ENCODE measurements around the gene SRSF4.

Gene SRSF4

DNA sequence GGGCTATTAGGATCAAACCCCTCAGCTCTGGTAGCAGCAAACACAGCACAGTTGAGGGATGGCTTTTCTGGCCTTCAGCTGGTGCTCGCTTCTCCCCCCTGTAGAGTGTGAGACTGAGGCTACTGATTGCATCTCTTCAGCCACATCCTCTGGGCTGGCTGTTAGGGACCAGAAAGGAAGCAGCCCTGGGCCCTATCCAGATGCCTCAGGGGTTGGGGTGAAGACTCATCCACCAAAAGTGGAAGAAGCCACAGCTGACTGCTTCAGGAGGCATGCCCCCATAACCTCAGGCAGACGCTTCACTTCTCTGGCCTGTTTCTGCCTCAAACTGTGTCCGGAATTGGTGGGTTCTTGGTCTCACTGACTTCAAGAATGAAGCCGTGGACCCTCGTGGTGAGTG, 51.8 kb downstream of the SRSF4 start:
- TF ChIP-seq CTCF (IDR thresholded peaks at IDR 0.05; ENCODE audit: low read depth, low read length, missing control alignments), result no peak
- DNase-seq (ENCODE audit: extremely low read depth, low read depth), result no peak
- H3K4me3 ChIP-seq (replicated peaks; ENCODE audit: low read depth, low read length), result no peak overlapping the region

GRCh38 chr1:29128739-29129138, 53.0 kb downstream of the SRSF4 start:
- no peak overlapping the region for H3K4me3 ChIP-seq (replicated peaks; ENCODE audit: low read depth, low read length)
- no peak for TF ChIP-seq CTCF (IDR thresholded peaks at IDR 0.05; ENCODE audit: low read depth, low read length, missing control alignments)
- no peak for DNase-seq (ENCODE audit: extremely low read depth, low read depth)

GRCh38 chr1:29126198-29126597, 55.5 kb downstream of the SRSF4 start:
- no peak for TF ChIP-seq CTCF (IDR thresholded peaks at IDR 0.05; ENCODE audit: low read depth, low read length, missing control alignments)
- DNase-seq (ENCODE audit: extremely low read depth, low read depth), result no peak
- H3K4me3 ChIP-seq (replicated peaks; ENCODE audit: low read depth, low read length), result no peak overlapping the region

GRCh38 chr1:29125788-29126187, 55.9 kb downstream of the SRSF4 start:
- TF ChIP-seq CTCF (IDR thresholded peaks at IDR 0.05; ENCODE audit: low read depth, low read length, missing control alignments), result no peak
- no peak for DNase-seq (ENCODE audit: extremely low read depth, low read depth)
- H3K4me3 ChIP-seq (replicated peaks; ENCODE audit: low read depth, low read length), result no peak overlapping the region

- H3K4me3 ChIP-seq (replicated peaks; ENCODE audit: low read depth, low read length), result peak overlapping the region; percentile 50
- TF ChIP-seq CTCF (IDR thresholded peaks at IDR 0.05; ENCODE audit: low read depth, low read length, missing control alignments), result no peak
- DNase-seq (ENCODE audit: extremely low read depth, low read depth), result no peak
Observed at GRCh38 chr1:29125237-29125641, 56.5 kb downstream of the SRSF4 start.

DNA sequence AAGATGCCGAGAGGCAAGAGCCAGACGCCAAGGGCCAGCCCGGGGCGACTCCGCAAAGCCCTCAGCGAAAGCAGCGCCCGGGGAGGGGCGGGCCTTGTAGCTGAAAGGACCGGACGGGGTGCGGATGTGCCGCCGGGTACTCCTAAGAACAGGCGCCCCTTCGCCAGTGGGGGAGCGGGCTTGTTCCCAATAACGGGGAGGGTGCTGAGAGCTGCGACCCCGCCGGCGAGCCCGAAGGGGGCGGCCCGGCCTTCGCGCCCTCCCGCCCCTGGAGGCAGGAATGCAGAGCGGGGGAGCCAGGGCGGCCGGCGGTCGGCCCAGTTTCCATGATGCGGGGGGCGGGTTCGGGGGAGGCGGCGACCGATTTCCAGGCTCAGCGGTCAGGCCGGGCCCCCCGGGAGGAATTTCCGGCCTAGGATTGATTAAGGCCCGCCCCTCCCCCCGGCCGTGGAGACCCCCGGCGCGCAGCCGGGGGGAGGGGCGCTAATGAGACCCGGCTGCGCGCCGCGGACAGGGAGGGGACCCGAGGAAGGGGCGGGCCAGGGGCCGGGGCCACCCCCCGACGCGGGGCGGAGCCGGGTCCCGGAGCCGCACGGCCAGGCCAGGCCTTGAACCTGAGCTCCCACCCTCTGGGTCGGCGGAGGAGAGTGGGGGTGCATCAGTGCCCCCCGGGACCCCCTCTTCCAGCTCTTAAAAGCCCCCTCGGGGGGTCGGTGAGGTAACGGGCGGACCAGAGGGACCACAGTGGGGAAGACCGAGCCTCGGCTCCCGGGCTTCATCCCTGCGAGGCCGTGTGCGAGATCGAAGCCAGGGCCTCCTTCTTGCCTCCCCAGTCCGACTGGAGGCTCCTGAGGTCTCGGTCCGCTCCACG, 57.1 kb downstream of the SRSF4 start:
- TF ChIP-seq CTCF (IDR thresholded peaks at IDR 0.05; ENCODE audit: low read depth, low read length, missing control alignments), result peak; percentile 57
- DNase-seq (ENCODE audit: extremely low read depth, low read depth), result no peak
- peak overlapping the region; percentile 50 for H3K4me3 ChIP-seq (replicated peaks; ENCODE audit: low read depth, low read length)
